Measurements from ENCODE around the gene UGT3A2.

UGT3A2 gene, protein sequence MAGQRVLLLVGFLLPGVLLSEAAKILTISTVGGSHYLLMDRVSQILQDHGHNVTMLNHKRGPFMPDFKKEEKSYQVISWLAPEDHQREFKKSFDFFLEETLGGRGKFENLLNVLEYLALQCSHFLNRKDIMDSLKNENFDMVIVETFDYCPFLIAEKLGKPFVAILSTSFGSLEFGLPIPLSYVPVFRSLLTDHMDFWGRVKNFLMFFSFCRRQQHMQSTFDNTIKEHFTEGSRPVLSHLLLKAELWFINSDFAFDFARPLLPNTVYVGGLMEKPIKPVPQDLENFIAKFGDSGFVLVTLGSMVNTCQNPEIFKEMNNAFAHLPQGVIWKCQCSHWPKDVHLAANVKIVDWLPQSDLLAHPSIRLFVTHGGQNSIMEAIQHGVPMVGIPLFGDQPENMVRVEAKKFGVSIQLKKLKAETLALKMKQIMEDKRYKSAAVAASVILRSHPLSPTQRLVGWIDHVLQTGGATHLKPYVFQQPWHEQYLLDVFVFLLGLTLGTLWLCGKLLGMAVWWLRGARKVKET

DNA sequence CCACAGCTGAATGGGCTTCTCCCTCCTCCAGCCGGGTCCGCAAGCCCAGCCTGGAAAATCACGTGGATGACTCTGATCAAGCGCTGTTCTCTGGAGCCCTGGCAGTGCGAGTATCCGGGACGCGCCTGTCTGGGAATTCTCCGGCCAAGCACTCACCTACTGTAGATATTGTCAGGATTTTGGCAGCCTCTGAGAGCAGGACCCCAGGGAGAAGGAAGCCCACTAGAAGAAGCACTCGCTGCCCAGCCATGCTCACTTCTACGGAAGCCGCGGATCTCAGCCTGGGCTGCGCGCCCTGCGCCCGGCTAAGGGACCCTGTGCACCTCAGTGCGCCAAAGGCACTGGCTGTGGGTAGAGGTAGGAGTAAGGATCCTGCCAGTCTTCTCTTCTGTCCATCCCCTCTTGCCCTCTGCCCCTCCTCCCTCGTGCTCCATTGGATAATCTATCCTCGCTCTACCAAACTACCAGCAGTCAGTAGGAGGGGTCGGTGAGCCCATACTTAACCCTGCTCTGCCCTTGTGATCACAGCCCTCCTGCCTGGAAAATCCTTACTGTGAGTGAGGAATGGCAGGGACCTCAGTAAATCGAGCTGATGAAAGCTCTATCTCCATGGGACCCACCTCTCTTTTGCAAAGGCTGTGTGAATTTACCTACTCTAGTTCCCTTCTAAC, at the start of gene UGT3A2:
Gene UGT3A2, minus strand, starts transcription at position 343 of the 671 bp plus-strand sequence. Its CDS starts 93 bp downstream, at position 250.
- H3K4me1 Mint-ChIP-seq (ENCODE audit: low read depth): peaks cover 7% of the 10 kb centered on the region
- no peak within 1 kb of the TSS for H3K27ac Mint-ChIP-seq
- no peak within 1 kb of the TSS for H3K4me3 Mint-ChIP-seq
- no peaks in the 10 kb centered on the region for H3K9me3 Mint-ChIP-seq
- peaks cover 35% of the 10 kb centered on the region for H3K27me3 Mint-ChIP-seq (ENCODE audit: low read depth)
- no peaks in the 10 kb centered on the region for H3K36me3 Mint-ChIP-seq (ENCODE audit: low read depth)

DNA sequence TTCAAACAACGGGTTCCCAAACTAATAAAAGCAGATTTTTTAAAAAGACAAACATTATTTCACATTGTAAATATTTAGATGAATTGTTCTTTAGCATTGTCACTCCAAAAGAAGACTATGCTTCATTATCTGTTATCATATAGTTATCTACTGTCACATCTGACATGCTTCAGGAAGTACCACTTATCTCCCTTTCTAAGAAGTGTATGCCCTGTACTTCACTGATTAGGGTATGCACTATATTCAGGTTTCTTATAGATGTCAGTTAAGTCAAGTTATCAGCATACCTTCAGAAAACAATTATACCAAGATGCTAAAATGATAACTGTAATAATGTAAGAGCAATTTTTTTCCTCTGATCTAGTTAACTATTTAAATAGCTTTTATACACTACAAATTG, 44.6 kb upstream of the UGT3A2 start:
- Mint-ChIP-seq H3K27ac (no peak overlapping the region), H3K4me3 (no peak overlapping the region), H3K27me3 (ENCODE audit: low read depth) (no peaks in the 10 kb centered on the region), H3K9me3 (no peaks in the 10 kb centered on the region), H3K4me1 (ENCODE audit: low read depth) (no peaks in the 10 kb centered on the region), H3K36me3 (ENCODE audit: low read depth) (peaks cover 21% of the 10 kb centered on the region)

DNA sequence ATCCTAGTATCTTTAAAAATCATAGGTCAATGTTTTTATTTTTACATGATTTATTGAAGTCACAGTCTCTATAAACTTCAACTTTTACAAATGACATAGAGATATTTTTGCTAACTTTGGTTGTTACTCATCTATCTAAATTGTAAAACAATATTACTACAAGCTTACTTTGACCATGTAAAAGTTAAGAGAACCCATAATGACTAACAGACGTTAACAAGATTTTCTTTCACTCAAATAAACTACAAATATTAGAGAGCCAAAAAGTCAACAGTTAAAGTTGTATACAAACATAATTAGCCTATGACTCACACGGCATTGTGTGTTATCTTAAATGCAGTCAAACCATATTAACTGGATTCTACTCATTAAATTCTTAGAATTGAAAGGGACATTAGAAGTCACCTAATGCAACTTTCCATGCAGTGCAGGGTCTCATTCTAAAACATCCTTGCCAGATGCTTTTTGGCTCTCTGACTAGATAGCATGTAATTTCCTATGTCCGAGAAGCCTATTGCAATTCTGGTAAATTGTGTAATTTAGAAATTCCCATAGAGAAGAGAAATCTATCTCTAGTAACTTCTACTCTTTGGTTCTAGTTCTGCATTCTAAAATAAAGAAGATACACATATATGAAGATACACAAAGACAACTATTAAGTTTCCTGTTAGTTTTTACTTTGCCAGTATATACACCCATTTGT, 42.2 kb upstream of the UGT3A2 start:
- Mint-ChIP-seq H3K36me3 (ENCODE audit: low read depth) (peaks cover 31% of the 10 kb centered on the region), H3K4me3 (no peak overlapping the region), H3K4me1 (ENCODE audit: low read depth) (no peaks in the 10 kb centered on the region), H3K9me3 (no peaks in the 10 kb centered on the region), H3K27me3 (ENCODE audit: low read depth) (no peaks in the 10 kb centered on the region), H3K27ac (no peak overlapping the region)

DNA sequence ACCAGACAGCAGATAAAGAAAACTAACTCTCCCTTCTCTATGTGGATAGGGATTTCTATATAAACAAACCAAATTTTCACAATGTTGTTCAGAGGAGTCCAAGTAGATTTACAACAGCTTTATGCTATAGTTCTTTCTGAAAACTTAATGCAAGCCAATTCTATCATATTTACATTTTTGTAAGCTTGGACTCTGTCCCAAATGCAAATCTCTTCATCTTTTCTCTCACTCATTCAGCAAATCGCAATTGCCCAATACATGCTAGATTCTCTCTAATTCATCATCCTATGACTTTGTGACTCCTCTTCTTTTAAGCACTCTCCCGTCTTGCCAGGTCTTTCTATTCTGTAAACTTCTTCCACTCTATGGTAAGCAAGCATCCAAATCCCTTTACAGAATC, 39.1 kb upstream of the UGT3A2 start:
- H3K36me3 Mint-ChIP-seq (ENCODE audit: low read depth): peaks cover 35% of the 10 kb centered on the region
- no peaks in the 10 kb centered on the region for H3K27me3 Mint-ChIP-seq (ENCODE audit: low read depth)
- H3K4me1 Mint-ChIP-seq (ENCODE audit: low read depth): no peaks in the 10 kb centered on the region
- H3K9me3 Mint-ChIP-seq: no peaks in the 10 kb centered on the region
- H3K4me3 Mint-ChIP-seq: no peak overlapping the region
- H3K27ac Mint-ChIP-seq: no peak overlapping the region

DNA sequence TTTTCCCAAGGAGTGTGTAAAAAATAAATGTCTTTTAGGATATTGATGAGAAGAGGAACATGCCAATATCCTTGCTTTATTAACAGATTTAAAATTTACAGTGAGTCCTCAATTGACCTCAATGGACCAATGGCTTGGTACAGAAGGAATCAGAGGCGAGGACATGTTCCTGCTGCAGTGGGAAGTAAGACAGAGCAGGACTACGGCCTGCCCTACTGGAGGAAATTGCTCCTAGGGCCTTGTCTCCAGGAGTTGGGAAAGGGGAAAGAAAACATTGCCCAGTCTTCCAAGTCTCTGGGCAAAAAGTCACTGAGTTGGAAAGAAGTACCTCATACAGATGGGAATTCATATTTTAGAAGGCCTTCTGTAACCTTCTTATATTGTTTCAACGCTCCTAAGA, 33.1 kb upstream of the UGT3A2 start:
- H3K27ac Mint-ChIP-seq: no peak overlapping the region
- no peaks in the 10 kb centered on the region for H3K27me3 Mint-ChIP-seq (ENCODE audit: low read depth)
- H3K4me3 Mint-ChIP-seq: no peak overlapping the region
- no peaks in the 10 kb centered on the region for H3K9me3 Mint-ChIP-seq
- no peaks in the 10 kb centered on the region for H3K4me1 Mint-ChIP-seq (ENCODE audit: low read depth)
- peaks cover 6% of the 10 kb centered on the region for H3K36me3 Mint-ChIP-seq (ENCODE audit: low read depth)

DNA sequence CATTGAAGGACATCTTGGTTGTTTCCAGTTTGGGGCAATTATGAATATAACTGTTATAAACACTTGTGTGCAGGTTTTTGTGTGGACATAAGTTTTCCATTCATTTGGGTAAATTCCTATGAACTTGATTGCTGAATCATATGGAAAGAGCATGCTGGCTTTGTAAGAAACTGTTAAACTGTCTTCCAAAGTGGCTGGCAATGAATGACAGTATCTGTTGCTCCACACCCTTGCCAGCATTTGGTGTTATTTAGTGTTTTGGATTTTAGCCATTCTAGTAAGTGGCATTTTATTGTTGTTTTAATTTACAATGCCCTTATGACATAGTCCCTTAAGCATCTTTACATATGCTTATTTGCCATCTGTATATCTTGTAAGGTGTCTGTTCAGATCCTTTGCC, 29.8 kb upstream of the UGT3A2 start:
- no peaks in the 10 kb centered on the region for H3K4me1 Mint-ChIP-seq (ENCODE audit: low read depth)
- H3K9me3 Mint-ChIP-seq: no peaks in the 10 kb centered on the region
- H3K27ac Mint-ChIP-seq: no peak overlapping the region
- H3K4me3 Mint-ChIP-seq: no peak overlapping the region
- H3K27me3 Mint-ChIP-seq (ENCODE audit: low read depth): no peaks in the 10 kb centered on the region
- H3K36me3 Mint-ChIP-seq (ENCODE audit: low read depth): no peaks in the 10 kb centered on the region

DNA sequence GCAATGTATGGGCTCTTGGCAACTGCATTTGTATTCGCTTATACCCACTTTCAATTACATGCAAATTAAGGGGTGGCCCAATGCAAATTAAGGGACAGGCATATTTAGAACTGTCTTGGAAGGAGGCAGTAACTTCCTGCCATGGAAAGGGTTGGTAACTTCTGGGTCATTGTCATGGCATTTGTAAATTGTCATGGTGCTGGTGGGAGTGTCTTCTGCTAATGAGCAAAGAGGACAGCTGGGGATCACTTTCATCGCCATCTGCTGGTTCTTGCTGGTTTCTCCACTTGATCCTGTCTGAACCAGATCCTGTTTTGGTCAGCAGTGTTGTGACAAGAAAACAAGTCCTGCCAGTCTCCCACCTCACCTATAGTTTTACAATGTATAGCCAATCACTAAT, 23.3 kb upstream of the UGT3A2 start:
- Mint-ChIP-seq H3K36me3 (ENCODE audit: low read depth) (no peaks in the 10 kb centered on the region), H3K27me3 (ENCODE audit: low read depth) (peaks cover 15% of the 10 kb centered on the region), H3K4me3 (no peak overlapping the region), H3K27ac (no peak overlapping the region), H3K4me1 (ENCODE audit: low read depth) (no peaks in the 10 kb centered on the region), H3K9me3 (no peaks in the 10 kb centered on the region)

DNA sequence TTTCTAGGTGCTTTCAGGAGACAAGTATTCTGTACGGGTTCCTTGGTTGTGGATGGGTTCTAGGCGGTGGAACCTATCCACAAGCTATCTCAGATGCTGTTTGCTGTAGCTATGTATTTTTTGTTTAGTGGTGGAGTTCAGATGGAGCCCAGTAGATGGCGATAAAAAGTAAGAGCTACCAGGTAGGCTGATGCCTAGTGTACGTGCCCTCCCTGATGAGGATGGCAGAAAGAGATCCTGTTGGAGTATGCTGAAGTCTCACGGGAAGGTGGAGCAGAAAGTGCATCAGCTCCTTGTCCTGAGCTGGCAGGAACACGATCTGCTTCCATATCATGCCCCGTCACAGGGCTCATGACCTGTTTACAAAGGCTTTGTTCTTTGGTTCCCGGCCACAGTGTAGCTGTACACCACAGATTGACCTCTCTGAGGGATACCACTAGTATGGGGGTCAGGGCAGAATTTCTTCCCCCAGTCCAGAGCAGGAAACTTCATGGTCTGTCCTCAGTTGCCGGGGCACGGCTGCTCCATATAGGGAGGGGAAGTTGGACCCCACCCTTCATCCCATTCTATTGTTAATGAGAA, 12.6 kb upstream of the UGT3A2 start:
- Mint-ChIP-seq H3K9me3 (no peaks in the 10 kb centered on the region), H3K27ac (no peak overlapping the region), H3K36me3 (ENCODE audit: low read depth) (no peaks in the 10 kb centered on the region), H3K4me3 (no peak overlapping the region), H3K4me1 (ENCODE audit: low read depth) (no peaks in the 10 kb centered on the region), H3K27me3 (ENCODE audit: low read depth) (peaks cover 54% of the 10 kb centered on the region)

DNA sequence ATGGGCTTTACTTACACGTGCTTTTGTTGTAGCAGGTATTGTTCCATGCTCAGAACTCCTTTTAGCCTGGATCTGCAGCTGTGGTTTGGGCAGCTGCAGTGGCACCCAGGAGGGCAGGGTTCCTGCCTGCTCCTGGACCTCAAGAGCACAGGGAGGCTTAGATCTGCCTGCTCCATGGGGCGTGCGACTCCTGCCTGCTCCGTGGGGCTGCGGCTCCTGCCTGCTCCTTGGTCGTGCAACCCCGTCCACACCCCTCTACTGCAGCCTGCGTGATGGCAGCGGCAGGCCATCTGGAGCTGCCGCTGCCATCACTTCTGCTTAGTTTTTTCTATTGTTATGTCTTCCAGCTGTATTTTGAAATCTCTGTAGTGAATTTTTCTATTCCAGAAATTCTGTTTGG, 11.7 kb upstream of the UGT3A2 start:
- Mint-ChIP-seq H3K9me3 (no peaks in the 10 kb centered on the region), H3K4me1 (ENCODE audit: low read depth) (peaks cover 1% of the 10 kb centered on the region), H3K4me3 (no peak overlapping the region), H3K27me3 (ENCODE audit: low read depth) (peaks cover 49% of the 10 kb centered on the region), H3K27ac (no peak overlapping the region), H3K36me3 (ENCODE audit: low read depth) (no peaks in the 10 kb centered on the region)

DNA sequence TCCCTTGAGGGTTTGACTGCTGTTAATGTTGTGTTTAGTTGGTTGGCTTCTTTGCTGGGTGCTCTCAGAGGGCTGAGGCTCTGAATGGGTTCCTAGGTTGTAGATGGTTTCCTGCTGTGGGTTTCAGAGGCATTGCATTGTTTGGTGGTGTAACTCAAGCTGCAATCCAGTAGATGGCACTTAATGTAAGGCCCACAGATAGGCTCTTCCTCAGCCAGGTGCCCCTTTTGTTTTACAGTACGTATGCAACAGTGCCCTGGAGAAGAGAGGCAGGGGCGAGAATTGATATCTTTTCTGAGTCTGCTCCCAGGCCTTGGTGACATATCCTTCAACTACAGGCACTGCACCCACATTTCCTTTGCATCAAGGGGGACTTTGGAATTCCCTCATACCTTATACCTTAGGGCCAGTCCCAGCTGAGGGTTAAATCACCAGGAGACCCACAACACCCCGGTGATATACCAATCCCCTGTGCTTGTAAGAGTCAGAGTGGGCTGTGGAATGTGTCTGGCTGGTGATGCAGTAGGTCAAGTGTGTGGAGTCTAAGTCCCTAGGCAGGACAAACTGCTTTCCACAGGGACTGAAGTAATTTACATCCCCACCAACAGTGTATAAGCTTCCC, 7.0 kb upstream of the UGT3A2 start:
- no peaks in the 10 kb centered on the region for H3K36me3 Mint-ChIP-seq (ENCODE audit: low read depth)
- H3K9me3 Mint-ChIP-seq: no peaks in the 10 kb centered on the region
- peaks cover 9% of the 10 kb centered on the region for H3K4me1 Mint-ChIP-seq (ENCODE audit: low read depth)
- H3K27ac Mint-ChIP-seq: no peak overlapping the region
- H3K4me3 Mint-ChIP-seq: no peak overlapping the region
- H3K27me3 Mint-ChIP-seq (ENCODE audit: low read depth): peaks cover 39% of the 10 kb centered on the region

DNA sequence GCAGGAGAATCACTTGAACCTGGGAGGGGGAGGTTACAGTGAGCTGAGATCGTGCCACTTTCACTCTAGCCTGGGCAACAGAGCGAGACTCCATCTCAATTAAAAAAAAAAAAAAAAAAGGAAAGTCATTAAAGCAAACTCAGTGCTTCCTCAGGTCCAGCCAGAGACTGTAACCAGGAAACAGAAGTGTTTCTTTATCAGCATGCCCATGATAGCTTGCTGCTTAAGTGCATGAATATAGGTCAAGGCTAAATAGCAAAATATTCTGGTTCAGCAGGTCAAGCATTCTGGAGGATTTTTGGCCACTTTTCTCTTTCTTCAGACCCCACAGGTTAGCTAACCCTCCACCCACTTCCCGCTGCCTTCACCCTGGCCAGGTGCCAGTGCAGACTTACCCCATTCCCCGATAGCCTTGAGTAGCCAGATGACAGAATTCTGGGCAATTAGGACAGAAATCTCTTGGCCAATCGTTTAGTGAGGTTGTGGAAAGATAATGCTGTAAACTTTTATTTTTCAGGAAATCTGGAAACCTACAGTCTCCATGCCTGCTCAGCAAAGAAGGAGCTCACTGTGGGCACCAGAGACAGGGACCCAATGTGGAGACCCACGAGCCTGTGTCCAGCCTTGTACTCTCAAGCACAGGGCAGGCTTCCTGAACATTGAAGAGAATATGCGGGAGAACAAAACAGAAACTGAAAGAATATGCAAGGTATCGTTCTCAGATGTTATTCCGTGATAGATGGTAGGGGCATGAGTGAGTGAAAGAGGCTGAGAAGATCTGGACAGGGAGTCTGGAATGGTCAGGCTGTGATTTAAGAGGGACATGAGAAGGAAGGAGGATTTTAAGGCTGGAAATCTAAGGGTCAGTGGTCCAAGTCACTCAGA, 4.2 kb upstream of the UGT3A2 start:
- peaks cover 9% of the 10 kb centered on the region for H3K4me1 Mint-ChIP-seq (ENCODE audit: low read depth)
- H3K9me3 Mint-ChIP-seq: no peaks in the 10 kb centered on the region
- no peaks in the 10 kb centered on the region for H3K36me3 Mint-ChIP-seq (ENCODE audit: low read depth)
- H3K27ac Mint-ChIP-seq: peak overlapping the region; percentile 2
- H3K4me3 Mint-ChIP-seq: peak overlapping the region; percentile 70
- H3K27me3 Mint-ChIP-seq (ENCODE audit: low read depth): peaks cover 42% of the 10 kb centered on the region

DNA sequence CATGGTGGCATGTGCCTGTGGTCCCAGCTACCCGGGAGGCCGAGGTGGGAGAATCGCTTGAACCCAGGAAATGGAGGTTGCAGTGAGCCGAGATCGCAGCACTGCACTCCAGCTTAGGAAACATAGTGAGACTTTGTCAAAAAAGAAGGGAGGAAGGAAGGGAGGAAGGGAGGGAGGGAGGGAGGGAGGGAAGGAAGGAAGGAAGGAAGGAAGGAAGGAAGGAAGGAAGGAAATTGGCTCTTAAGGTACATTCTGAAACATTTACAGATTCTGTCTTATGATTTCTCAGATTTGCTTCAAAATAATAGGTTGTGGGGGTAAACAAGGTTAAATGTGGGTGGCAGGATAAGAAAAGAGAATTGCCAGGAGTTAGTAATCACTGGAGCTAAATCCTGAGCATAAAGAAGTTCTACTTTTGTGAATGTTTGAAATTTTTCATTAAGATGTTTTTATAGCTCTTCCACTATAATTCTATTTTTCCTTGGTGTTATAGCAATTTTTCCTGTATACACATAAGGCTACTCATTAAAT, 2.1 kb upstream of the UGT3A2 start:
- H3K27me3 Mint-ChIP-seq (ENCODE audit: low read depth): peaks cover 41% of the 10 kb centered on the region

DNA sequence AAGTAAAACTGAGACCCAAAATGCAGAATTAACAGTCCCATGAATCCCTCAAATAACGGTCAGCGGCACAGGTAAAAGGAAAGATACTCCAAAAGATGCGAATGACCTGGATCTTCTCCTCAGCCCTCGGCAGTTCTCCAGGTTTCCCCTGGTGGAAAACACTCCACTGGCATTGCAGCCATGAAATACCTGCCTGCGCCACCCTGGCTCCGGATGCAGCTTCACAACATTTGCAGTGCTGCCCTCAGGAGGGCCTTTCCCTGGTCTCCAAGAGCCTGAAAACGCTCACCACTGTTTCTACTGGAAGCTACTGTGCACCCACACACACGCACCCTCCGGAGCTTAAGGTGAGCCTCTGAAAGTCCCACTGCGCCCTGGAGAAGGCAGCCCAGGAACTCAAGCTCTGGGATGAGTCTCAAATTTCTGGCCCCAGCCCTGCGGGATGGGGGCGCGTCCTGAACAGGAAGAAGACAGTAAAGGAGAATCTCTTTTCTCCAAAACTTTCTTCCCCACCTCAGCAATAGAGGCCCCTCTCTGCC, 612 bp downstream of the UGT3A2 start:
- no peaks in the 10 kb centered on the region for H3K36me3 Mint-ChIP-seq (ENCODE audit: low read depth)
- peaks cover 3% of the 10 kb centered on the region for H3K4me1 Mint-ChIP-seq (ENCODE audit: low read depth)
- H3K4me3 Mint-ChIP-seq: no peak overlapping the region
- H3K9me3 Mint-ChIP-seq: no peaks in the 10 kb centered on the region
- no peak overlapping the region for H3K27ac Mint-ChIP-seq
- peaks cover 35% of the 10 kb centered on the region for H3K27me3 Mint-ChIP-seq (ENCODE audit: low read depth)

More for the DNA sequence above, 2.1 kb upstream of the UGT3A2 start:
- Mint-ChIP-seq H3K36me3 (ENCODE audit: low read depth) (no peaks in the 10 kb centered on the region), H3K4me3 (no peak overlapping the region), H3K9me3 (no peaks in the 10 kb centered on the region), H3K4me1 (ENCODE audit: low read depth) (peaks cover 9% of the 10 kb centered on the region), H3K27ac (no peak overlapping the region)

Data from T-helper 1 cell treated with Interleukin-12 subunit alpha and Interleukin-12 subunit beta and Interleukin-4 antibody, amounts not matched to agents 30 μg/mL and 1 μg/mL, for 36 hours (primary cell).